Stimulated activated CD8-positive, alpha-beta memory T cell treated with anti-CD3 and anti-CD28 coated beads, Interleukin-4, amount 100 ng/mL, for 48 hours (primary cell): ENCODE data around the gene UGT1A5.

Experiments
- DNase-seq: peaks from one replicate; pipeline ENCODE4 v3.0.0-alpha.2; 2020

Gene UGT1A5

GRCh38 chr2:233811087-233811486 lies 98.4 kb downstream of the UGT1A5 start:
- peak; percentile 9 for DNase-seq

GRCh38 chr2:233811732-233812131 lies 99.0 kb downstream of the UGT1A5 start:
- DNase-seq = peak; percentile 10

- peak; percentile 3 for DNase-seq
These were observed 100.7 kb downstream of the UGT1A5 start for GRCh38 chr2:233813236-233814055.

GRCh38 chr2:233814056-233814835 lies 101.5 kb downstream of the UGT1A5 start:
- peak; percentile 9 for DNase-seq

- no peak for DNase-seq
These were observed 103.2 kb downstream of the UGT1A5 start for GRCh38 chr2:233815861-233816260.

- DNase-seq = no peak
These were observed 103.6 kb downstream of the UGT1A5 start for GRCh38 chr2:233816334-233816733.

GRCh38 chr2:233816771-233817170 lies 104.1 kb downstream of the UGT1A5 start:
- peak; percentile 16 for DNase-seq

- peak; percentile 8 for DNase-seq
These were observed 104.7 kb downstream of the UGT1A5 start for GRCh38 chr2:233817361-233817911.

GRCh38 chr2:233817995-233818638 lies 105.4 kb downstream of the UGT1A5 start:
- DNase-seq = peak; percentile 11

- peak; percentile 9 for DNase-seq
These were observed 106.2 kb downstream of the UGT1A5 start for GRCh38 chr2:233818639-233819621.

GRCh38 chr2:233819884-233820773 lies 107.4 kb downstream of the UGT1A5 start:
- peak; percentile 10 for DNase-seq

- DNase-seq = no peak
These were observed 108.0 kb downstream of the UGT1A5 start for GRCh38 chr2:233820774-233821105.

- DNase-seq = peak; percentile 10
These were observed 108.5 kb downstream of the UGT1A5 start for GRCh38 chr2:233821196-233821595.

GRCh38 chr2:233821709-233822100 lies 109.0 kb downstream of the UGT1A5 start:
- no peak for DNase-seq

GRCh38 chr2:233822101-233822771 lies 109.5 kb downstream of the UGT1A5 start:
- peak; percentile 16 for DNase-seq
